Measurements from ENCODE around the gene KRT83.

- TF ChIP-seq CTCF (IDR thresholded peaks at IDR 0.05; ENCODE audit: low read depth, low read length, poor library complexity, severe bottlenecking), result no peak
- no peak for TF ChIP-seq EZH2phosphoT487 (IDR thresholded peaks at IDR 0.05; ENCODE audit: borderline replicate concordance, low read length)
Observed at GRCh38 chr12:52364901-52365489, 43.8 kb upstream of the KRT83 start.

Data from DOHH2 (cell line).